ENCODE data around the gene ANXA3.

The ANXA3 gene

DNA sequence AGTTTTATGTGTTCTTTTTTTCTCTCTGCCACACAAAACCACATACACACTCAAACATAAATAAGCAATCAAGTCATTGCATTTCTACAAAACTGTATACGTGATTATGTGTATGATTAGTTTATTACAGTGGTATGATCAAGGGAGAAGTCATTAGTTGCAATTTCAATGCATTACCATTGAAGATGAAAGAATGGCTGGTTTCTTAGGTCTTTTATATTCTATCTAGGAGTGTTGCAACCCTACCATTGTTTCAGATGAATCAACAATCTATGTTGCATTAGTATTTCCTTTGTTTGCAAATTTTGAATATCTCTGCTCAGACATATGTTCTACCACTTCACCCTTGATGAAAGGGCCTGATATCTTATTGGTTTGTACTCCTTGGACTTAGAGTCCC, 6.8 kb downstream of the ANXA3 start:
- H3K4me2 ChIP-seq (ENCODE audit: low read length) = no peak overlapping the region
- no peak overlapping the region for H2AFZ ChIP-seq
- no peaks in the 10 kb centered on the region for H3K9me3 ChIP-seq (ENCODE audit: control insufficient read depth, low read length)
- no peak overlapping the region for H3K9ac ChIP-seq
- no peaks in the 10 kb centered on the region for H3K27me3 ChIP-seq (ENCODE audit: control insufficient read depth, insufficient read depth, low read length)
- no peaks in the 10 kb centered on the region for H3K79me2 ChIP-seq
- TF ChIP-seq, protein P1, sequence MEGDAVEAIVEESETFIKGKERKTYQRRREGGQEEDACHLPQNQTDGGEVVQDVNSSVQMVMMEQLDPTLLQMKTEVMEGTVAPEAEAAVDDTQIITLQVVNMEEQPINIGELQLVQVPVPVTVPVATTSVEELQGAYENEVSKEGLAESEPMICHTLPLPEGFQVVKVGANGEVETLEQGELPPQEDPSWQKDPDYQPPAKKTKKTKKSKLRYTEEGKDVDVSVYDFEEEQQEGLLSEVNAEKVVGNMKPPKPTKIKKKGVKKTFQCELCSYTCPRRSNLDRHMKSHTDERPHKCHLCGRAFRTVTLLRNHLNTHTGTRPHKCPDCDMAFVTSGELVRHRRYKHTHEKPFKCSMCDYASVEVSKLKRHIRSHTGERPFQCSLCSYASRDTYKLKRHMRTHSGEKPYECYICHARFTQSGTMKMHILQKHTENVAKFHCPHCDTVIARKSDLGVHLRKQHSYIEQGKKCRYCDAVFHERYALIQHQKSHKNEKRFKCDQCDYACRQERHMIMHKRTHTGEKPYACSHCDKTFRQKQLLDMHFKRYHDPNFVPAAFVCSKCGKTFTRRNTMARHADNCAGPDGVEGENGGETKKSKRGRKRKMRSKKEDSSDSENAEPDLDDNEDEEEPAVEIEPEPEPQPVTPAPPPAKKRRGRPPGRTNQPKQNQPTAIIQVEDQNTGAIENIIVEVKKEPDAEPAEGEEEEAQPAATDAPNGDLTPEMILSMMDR (IDR thresholded peaks at IDR 0.05) = no peak
- H3K4me1 ChIP-seq = no peaks in the 10 kb centered on the region
- H3K36me3 ChIP-seq (ENCODE audit: control insufficient read depth, insufficient read depth, low read length) = no peaks in the 10 kb centered on the region
- no peak overlapping the region for H3K4me3 ChIP-seq (ENCODE audit: low read depth, low read length)
- no peak overlapping the region for H3K27ac ChIP-seq

DNA sequence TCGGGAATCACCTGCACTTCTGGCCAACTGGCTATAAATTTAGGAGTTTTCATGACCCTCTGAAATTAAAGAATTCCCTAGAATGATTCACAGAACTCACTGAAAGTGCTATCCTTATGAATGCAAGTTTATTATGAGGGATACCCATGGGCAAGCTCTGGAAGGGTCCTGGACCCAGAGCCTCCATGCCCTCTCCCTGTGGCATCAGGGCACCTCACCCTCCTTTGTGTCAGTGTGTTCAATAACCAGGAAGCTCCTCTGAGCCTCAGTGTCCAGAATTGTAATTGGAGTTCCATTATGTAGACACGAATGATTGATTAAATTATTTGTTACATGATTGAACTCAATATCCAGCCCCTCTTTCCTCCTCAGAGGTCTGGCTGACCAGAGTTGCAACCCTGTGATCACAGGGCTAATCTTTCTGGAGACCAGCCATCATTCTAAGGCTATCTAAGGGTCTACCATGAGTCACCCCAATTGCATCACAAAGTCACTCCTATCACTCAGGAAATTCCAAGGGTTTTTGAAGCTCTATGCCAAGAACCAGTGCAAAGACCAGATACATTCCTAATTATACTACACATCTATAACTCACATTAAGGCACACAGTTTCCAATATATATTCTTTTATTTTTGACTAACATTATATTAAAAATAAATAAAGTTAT, 8.9 kb downstream of the ANXA3 start:
- no peak overlapping the region for H3K27ac ChIP-seq

DNA sequence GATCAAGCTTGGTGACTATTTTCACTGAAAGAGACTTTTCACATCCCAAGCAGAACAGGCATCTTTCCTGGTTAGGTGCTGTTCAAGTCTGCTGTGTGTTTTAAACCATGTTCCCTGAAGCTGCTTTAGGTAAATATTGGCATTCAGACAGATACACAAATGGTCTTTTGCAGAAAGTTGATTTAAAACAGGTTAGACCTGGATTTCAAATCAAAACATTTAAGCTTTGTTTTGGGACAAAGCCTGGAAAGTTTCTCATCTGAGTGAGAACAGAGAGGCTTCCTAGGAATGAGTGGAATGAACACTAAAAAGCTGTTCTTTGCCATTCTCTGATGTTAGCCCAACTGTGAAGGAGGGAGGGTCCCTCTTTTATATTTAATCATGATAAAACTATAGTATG, 10.1 kb downstream of the ANXA3 start:
- Histone ChIP-seq H3K79me2 (no peaks in the 10 kb centered on the region), H3K9me3 (ENCODE audit: control insufficient read depth, low read length) (no peaks in the 10 kb centered on the region), H2AFZ (no peak overlapping the region), H3K4me2 (ENCODE audit: low read length) (no peak overlapping the region), H3K4me3 (ENCODE audit: low read depth, low read length) (no peak overlapping the region), H3K4me1 (no peaks in the 10 kb centered on the region), H3K9ac (no peak overlapping the region), H3K36me3 (ENCODE audit: control insufficient read depth, insufficient read depth, low read length) (no peaks in the 10 kb centered on the region), H3K27ac (no peak overlapping the region), H3K27me3 (ENCODE audit: control insufficient read depth, insufficient read depth, low read length) (no peaks in the 10 kb centered on the region)
- TF ChIP-seq, protein P1 (IDR thresholded peaks at IDR 0.05) = no peak

More for the DNA sequence above, 8.9 kb downstream of the ANXA3 start:
- TF ChIP-seq, protein P1 (IDR thresholded peaks at IDR 0.05) = no peak
- no peak overlapping the region for H3K9ac ChIP-seq
- no peaks in the 10 kb centered on the region for H3K36me3 ChIP-seq (ENCODE audit: control insufficient read depth, insufficient read depth, low read length)
- no peaks in the 10 kb centered on the region for H3K27me3 ChIP-seq (ENCODE audit: control insufficient read depth, insufficient read depth, low read length)
- no peak overlapping the region for H3K4me2 ChIP-seq (ENCODE audit: low read length)
- no peaks in the 10 kb centered on the region for H3K9me3 ChIP-seq (ENCODE audit: control insufficient read depth, low read length)
- H3K4me3 ChIP-seq (ENCODE audit: low read depth, low read length) = no peak overlapping the region
- H3K79me2 ChIP-seq = no peaks in the 10 kb centered on the region
- no peak overlapping the region for H2AFZ ChIP-seq
- no peaks in the 10 kb centered on the region for H3K4me1 ChIP-seq

DNA sequence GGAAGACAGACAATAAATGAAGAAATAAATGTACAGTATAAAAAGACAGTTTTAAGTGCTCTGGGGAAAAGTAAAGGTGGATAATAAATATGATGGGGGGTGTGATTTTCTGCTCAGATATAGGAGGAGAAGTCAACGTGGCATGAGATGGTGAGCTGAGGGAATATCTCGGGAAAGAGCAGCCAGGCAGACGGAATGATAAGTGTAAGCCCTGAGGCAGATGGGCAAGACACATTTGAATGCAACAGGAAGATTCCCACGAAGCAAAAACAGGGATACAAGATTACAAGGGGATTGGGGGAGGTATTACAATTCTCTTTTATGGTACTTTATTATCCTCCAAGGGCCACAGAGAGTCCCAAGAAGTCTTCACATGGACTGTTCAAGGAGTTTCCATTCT, 11.1 kb downstream of the ANXA3 start:
- Histone ChIP-seq H3K4me1 (no peaks in the 10 kb centered on the region), H3K36me3 (ENCODE audit: control insufficient read depth, insufficient read depth, low read length) (no peaks in the 10 kb centered on the region), H3K79me2 (no peaks in the 10 kb centered on the region), H2AFZ (no peak overlapping the region), H3K4me2 (ENCODE audit: low read length) (no peak overlapping the region), H3K9me3 (ENCODE audit: control insufficient read depth, low read length) (no peaks in the 10 kb centered on the region), H3K9ac (no peak overlapping the region), H3K27me3 (ENCODE audit: control insufficient read depth, insufficient read depth, low read length) (no peaks in the 10 kb centered on the region), H3K27ac (no peak overlapping the region), H3K4me3 (ENCODE audit: low read depth, low read length) (no peak overlapping the region)
- TF ChIP-seq, protein P1 (IDR thresholded peaks at IDR 0.05) = no peak

DNA sequence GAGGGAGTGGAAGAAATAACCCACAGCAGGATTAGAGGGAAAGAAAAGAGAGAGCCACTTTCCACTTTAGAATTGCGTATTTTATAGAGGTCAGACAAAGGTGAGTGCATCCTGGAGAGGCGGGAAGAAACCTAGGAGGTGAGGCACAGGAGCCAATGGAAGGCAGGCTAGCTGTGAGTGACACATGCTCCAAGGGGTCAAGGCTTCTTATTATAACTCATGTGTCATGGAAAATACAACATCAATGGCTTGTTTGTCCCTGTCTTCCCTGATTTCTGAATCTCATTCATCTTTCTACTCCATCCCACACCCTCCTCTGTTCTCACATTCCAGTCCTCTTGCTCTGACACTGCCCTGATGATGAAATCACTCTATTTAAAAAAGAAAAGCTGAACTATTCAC, 14.4 kb downstream of the ANXA3 start:
- H3K4me2 ChIP-seq (ENCODE audit: low read length) = no peak overlapping the region
- no peaks in the 10 kb centered on the region for H3K4me1 ChIP-seq
- H3K27ac ChIP-seq = no peak overlapping the region
- TF ChIP-seq, protein P1 (IDR thresholded peaks at IDR 0.05) = no peak
- no peaks in the 10 kb centered on the region for H3K27me3 ChIP-seq (ENCODE audit: control insufficient read depth, insufficient read depth, low read length)
- H3K79me2 ChIP-seq = no peaks in the 10 kb centered on the region
- no peaks in the 10 kb centered on the region for H3K36me3 ChIP-seq (ENCODE audit: control insufficient read depth, insufficient read depth, low read length)
- no peak overlapping the region for H3K4me3 ChIP-seq (ENCODE audit: low read depth, low read length)
- no peaks in the 10 kb centered on the region for H3K9me3 ChIP-seq (ENCODE audit: control insufficient read depth, low read length)
- no peak overlapping the region for H3K9ac ChIP-seq
- H2AFZ ChIP-seq = no peak overlapping the region

Measured in parathyroid adenoma (tissue), 2 donors.